Measurements from ENCODE around the gene TOP3B. TPM values are rescaled to one million over a fixed set of nuclear protein-coding genes. Genes with fewer than 3 reads are reported as not detected.
A peak's percentile ranks its signal among the peaks of the same experiment; 100 is the strongest.

Gene TOP3B
- total and polyA plus RNA-seq, 9 of the 15 experiments (the other 6 are each of a cell fraction or from before 2014, with no cell fraction given) = 3.0 to 188 (median 112) TPM

DNA sequence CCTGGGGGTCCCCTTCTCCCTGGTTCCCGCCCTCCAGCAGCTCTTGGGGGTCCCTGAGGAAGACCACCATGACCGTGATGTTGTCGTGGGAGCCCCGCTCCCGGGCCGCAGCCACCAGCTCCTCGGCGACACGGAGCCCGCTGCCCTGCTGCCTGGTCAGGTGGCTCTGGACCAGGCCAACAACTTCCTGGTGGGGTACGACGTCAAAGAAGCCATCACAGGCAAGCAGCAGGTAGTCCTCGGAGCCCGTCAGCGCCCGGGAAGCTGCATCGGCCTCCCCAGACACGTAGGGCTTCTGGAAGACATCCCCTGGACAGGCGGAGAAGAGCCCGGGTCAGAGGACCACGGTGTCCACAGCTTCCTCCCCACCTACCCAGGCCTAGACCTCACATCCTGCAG, 59.4 kb downstream of the TOP3B start:
- Histone ChIP-seq H3K36me3 (ENCODE audit: control insufficient read depth, insufficient read depth, low read length) (peaks cover 19% of the 10 kb centered on the region; the same call in 2 of the 3 replicates), H3K4me1 (replicated peaks in 1 of 2; ENCODE audit: control insufficient read depth in 2 of 2, insufficient read depth in 2 of 2, low read length in 2 of 2) (peaks cover 2 to 54% of the 10 kb centered on the region in 2 experiments; a peak in 3 of 5 replicates), H3K4me3 (no peak overlapping the region), H3K4me2 (ENCODE audit: insufficient read depth, low read length) (no peak overlapping the region), H3K27me3 (ENCODE audit: control insufficient read depth in 2 of 2, insufficient read depth in 2 of 2, low read length in 2 of 2) (no peaks in the 10 kb centered on the region), H4K20me1 (replicated peaks; ENCODE audit: control insufficient read depth, insufficient read depth, low read length) (peaks cover 27% of the 10 kb centered on the region), H3K27ac (ENCODE audit: extremely low read depth, low read depth, low read length) (no peak overlapping the region), H3K9me3 (replicated peaks; ENCODE audit: control insufficient read depth, insufficient read depth, low read depth, low read length) (no peaks in the 10 kb centered on the region), H2AFZ (ENCODE audit: low read depth, low read length) (no peak overlapping the region), H3K9ac (ENCODE audit: insufficient read depth in 1 of 2, low read depth in 2 of 2, low read length in 2 of 2) (peak overlapping the region in 1 of 2 experiments; percentile 46; a peak in 1 of 4 replicates), H3K9me1 (ENCODE audit: control insufficient read depth, insufficient read depth, low read length) (peaks cover 5% of the 10 kb centered on the region), H3K79me2 (ENCODE audit: control insufficient read depth, insufficient read depth, low read length) (no peaks in the 10 kb centered on the region)
- no peak for FAIRE-seq
- intact Hi-C loops (cut with micrococcal nuclease) = no loop called here
- no peak for ATAC-seq
- POLR2A ChIA-PET = interaction anchor here (0.6 to 49.7 kb wide), 8 partner anchors 3 to 1396 kb away, joined by 3 to 1041 read pairs (median 4); partner anchors contain the start of genes MAPK1 and PPM1F
- in situ Hi-C loops (cut with MboI) = no loop called here
- no peak for DNase-seq (ENCODE audit: extremely low read depth in 1 of 4, low spot score in 3 of 4)
- WGBS (ENCODE audit: insufficient coverage, low coverage, missing lambda C conversion rate) = 89% methylated on average over 21 of the region's 21 CpGs
- no TSS peak for BruUV-seq (replicated peaks)
- CTCF ChIA-PET (ENCODE audit: low intra/inter-chr PET ratio) = interaction anchor here (0.6 to 0.7 kb wide), 2 partner anchors 15 to 1179 kb away, joined by 3 read pairs; no protein-coding TSS in a partner anchor
- TF ChIP-seq, protein P1, sequence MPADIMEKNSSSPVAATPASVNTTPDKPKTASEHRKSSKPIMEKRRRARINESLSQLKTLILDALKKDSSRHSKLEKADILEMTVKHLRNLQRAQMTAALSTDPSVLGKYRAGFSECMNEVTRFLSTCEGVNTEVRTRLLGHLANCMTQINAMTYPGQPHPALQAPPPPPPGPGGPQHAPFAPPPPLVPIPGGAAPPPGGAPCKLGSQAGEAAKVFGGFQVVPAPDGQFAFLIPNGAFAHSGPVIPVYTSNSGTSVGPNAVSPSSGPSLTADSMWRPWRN (IDR thresholded peaks at IDR 0.05; ENCODE audit: low read depth) = no peak
- TF ChIP-seq ZFP1 (CRISPR knock-in tag; IDR thresholded peaks at IDR 0.05) (no peak), CBX8 (IDR thresholded peaks at IDR 0.05; ENCODE audit: borderline replicate concordance, extremely low read depth, low read depth, low read length, poor library complexity, severe bottlenecking) (no peak), NR2C1 (IDR thresholded peaks at IDR 0.05) (no peak), NR2C1 (tag; IDR thresholded peaks at IDR 0.05) (no peak), MCM5 (IDR thresholded peaks at IDR 0.05; ENCODE audit: low read depth) (no peak), POLR2G (IDR thresholded peaks at IDR 0.05; ENCODE audit: low read depth, low read length) (peak; percentile 55; the same call in 1 of the 2 replicates), ZNF785 (CRISPR knock-in tag; IDR thresholded peaks at IDR 0.05) (no peak), ASH1L (IDR thresholded peaks at IDR 0.05; ENCODE audit: borderline replicate concordance, low read depth, partially characterized antibody) (no peak), RBM25 (IDR thresholded peaks at IDR 0.05; ENCODE audit: low read depth, low read length, severe bottlenecking) (no peak), RBM14 (IDR thresholded peaks at IDR 0.05; ENCODE audit: borderline replicate concordance, insufficient read depth, low read depth, low read length) (no peak)
- TF ChIP-seq, protein P2, sequence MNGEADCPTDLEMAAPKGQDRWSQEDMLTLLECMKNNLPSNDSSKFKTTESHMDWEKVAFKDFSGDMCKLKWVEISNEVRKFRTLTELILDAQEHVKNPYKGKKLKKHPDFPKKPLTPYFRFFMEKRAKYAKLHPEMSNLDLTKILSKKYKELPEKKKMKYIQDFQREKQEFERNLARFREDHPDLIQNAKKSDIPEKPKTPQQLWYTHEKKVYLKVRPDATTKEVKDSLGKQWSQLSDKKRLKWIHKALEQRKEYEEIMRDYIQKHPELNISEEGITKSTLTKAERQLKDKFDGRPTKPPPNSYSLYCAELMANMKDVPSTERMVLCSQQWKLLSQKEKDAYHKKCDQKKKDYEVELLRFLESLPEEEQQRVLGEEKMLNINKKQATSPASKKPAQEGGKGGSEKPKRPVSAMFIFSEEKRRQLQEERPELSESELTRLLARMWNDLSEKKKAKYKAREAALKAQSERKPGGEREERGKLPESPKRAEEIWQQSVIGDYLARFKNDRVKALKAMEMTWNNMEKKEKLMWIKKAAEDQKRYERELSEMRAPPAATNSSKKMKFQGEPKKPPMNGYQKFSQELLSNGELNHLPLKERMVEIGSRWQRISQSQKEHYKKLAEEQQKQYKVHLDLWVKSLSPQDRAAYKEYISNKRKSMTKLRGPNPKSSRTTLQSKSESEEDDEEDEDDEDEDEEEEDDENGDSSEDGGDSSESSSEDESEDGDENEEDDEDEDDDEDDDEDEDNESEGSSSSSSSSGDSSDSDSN (IDR thresholded peaks at IDR 0.05; ENCODE audit: borderline replicate concordance in 1 of 2, low read depth in 2 of 2, low read length in 2 of 2) = no peak
- TF ChIP-seq, protein P3, sequence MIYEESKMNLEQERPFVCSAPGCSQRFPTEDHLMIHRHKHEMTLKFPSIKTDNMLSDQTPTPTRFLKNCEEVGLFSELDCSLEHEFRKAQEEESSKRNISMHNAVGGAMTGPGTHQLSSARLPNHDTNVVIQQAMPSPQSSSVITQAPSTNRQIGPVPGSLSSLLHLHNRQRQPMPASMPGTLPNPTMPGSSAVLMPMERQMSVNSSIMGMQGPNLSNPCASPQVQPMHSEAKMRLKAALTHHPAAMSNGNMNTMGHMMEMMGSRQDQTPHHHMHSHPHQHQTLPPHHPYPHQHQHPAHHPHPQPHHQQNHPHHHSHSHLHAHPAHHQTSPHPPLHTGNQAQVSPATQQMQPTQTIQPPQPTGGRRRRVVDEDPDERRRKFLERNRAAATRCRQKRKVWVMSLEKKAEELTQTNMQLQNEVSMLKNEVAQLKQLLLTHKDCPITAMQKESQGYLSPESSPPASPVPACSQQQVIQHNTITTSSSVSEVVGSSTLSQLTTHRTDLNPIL (CRISPR knock-in tag; IDR thresholded peaks at IDR 0.05) = no peak
- TF ChIP-seq, protein P4, sequence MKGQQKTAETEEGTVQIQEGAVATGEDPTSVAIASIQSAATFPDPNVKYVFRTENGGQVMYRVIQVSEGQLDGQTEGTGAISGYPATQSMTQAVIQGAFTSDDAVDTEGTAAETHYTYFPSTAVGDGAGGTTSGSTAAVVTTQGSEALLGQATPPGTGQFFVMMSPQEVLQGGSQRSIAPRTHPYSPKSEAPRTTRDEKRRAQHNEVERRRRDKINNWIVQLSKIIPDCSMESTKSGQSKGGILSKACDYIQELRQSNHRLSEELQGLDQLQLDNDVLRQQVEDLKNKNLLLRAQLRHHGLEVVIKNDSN (CRISPR knock-in tag; IDR thresholded peaks at IDR 0.05) = peak; percentile 42; the same call in 1 of the 2 replicates
- TF ChIP-seq, protein P5, sequence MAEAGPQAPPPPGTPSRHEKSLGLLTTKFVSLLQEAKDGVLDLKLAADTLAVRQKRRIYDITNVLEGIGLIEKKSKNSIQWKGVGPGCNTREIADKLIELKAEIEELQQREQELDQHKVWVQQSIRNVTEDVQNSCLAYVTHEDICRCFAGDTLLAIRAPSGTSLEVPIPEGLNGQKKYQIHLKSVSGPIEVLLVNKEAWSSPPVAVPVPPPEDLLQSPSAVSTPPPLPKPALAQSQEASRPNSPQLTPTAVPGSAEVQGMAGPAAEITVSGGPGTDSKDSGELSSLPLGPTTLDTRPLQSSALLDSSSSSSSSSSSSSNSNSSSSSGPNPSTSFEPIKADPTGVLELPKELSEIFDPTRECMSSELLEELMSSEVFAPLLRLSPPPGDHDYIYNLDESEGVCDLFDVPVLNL (CRISPR knock-in tag; IDR thresholded peaks at IDR 0.05; ENCODE audit: low read depth) = 0 out of 2 replicates have a peak, but pooled peaks have one; percentile 39
